GM12878 (cell line): ENCODE data around the gene LDLRAD3. TPM values are rescaled to one million over a fixed set of nuclear protein-coding genes. Genes with fewer than 3 reads are reported as not detected.

Source experiments
- ATAC-seq: fragments of 200-7000 bp; cut with Tn5 transposase; 3 replicates; pipeline ENCODE4 v1.9.1; 2020; ENCODE audit warnings: mild to moderate bottlenecking, moderate library complexity
- BruUV-seq: library from RNA; stranded (reverse); fragments of 400-500 nt; replicated peaks from 2 replicates; lab custom pipeline; 2021; lab: Mats Ljungman, UMichigan
- CTCF ChIA-PET: fragments of 300-600 bp; sonication (Branson Sonifier 250); formaldehyde crosslinking; extraction: SDS; loops from one replicate; lab custom pipeline; 2021; ENCODE audit warnings: inconsistent platforms; lab: Yijun Ruan, JAX
- POLR2A ChIA-PET: fragments of 350-600 bp; formaldehyde crosslinking; extraction: SDS; loops from one replicate; lab custom pipeline; 2021; ENCODE audit warnings: inconsistent platforms; lab: Charles Lee
- RAD21 ChIA-PET: fragments of 300-600 bp; sonication (Branson Sonifier 250); formaldehyde crosslinking; loops from one replicate; lab custom pipeline; 2023; ENCODE audit warnings: antibody characterized with exemption; ENCODE audit not compliant: unreplicated experiment; lab: Charles Lee
- SMC1A ChIA-PET: fragments of 300-600 bp; sonication (Branson Sonifier 250); formaldehyde crosslinking; loops from one replicate; lab custom pipeline; 2023; ENCODE audit not compliant: unreplicated experiment, uncharacterized antibody; lab: Charles Lee
- DNase-seq: peaks from one replicate; pipeline ENCODE4 v3.0.0-alpha.2; 2011; ENCODE audit warnings: low read depth, low spot score
- FAIRE-seq: peaks from 3 replicates; lab custom pipeline; 2011; peaks lifted over from hg19 to GRCh38; lab: Jason Lieb, UNC
- H2AFZ ChIP-seq: 2 replicates; pipeline ENCODE4 v1.6.0; 2011; ENCODE audit warnings: low read depth, low read length, control low read depth; ENCODE audit not compliant: control insufficient read depth
- H3K27ac ChIP-seq: 2 replicates; pipeline ENCODE4 v1.5.1; 2011; ENCODE audit warnings: control low read depth; ENCODE audit not compliant: control insufficient read depth, insufficient read depth
- H3K27me3 ChIP-seq, 2 experiments: replicated peaks in 1 of 2; 2 replicates each; pipeline versions ENCODE4 v1.6.0 to v1.6.1; 2011; ENCODE audit warnings: low read length in 1 of 2; ENCODE audit not compliant: control insufficient read depth in 2 of 2, insufficient read depth in 2 of 2
- H3K36me3 ChIP-seq, 2 experiments: 2 replicates each; pipeline ENCODE4 v1.5.1; 2011; ENCODE audit warnings: low read length in 1 of 2; ENCODE audit not compliant: control insufficient read depth in 2 of 2, insufficient read depth in 2 of 2
- H3K4me1 ChIP-seq: 2 replicates; pipeline ENCODE4 v1.6.1; 2011; ENCODE audit warnings: mild to moderate bottlenecking, low read length, moderate library complexity, mixed read lengths; ENCODE audit not compliant: control insufficient read depth, insufficient read depth
- H3K4me2 ChIP-seq: 2 replicates; pipeline ENCODE4 v1.6.0; 2011; ENCODE audit warnings: control low read depth; ENCODE audit not compliant: control insufficient read depth, insufficient read depth
- H3K4me3 ChIP-seq: fragments of 200-600 bp; sonication (generic); 2 replicates; pipeline ENCODE4 v1.5.1; 2016
- H3K79me2 ChIP-seq: 2 replicates; pipeline ENCODE4 v1.6.0; 2011; ENCODE audit warnings: low read length; ENCODE audit not compliant: control insufficient read depth, insufficient read depth
- H3K9ac ChIP-seq: 2 replicates; pipeline ENCODE4 v1.8.0; 2011; ENCODE audit warnings: low read length, control low read depth, mixed read lengths; ENCODE audit not compliant: control insufficient read depth, insufficient read depth
- H3K9me3 ChIP-seq: replicated peaks from 3 replicates; pipeline ENCODE4 v1.5.1; 2011; ENCODE audit warnings: mild to moderate bottlenecking, low read length; ENCODE audit not compliant: control insufficient read depth, insufficient read depth
- H4K20me1 ChIP-seq: 2 replicates; pipeline ENCODE4 v1.6.0; 2011; ENCODE audit not compliant: control insufficient read depth, insufficient read depth
- BHLHE40 ChIP-seq, 2 experiments: fragments of 450-650 bp in 1 of 2; IDR thresholded peaks; 2 replicates each; pipeline ENCODE4 v1.6.1; 2011 to 2017; ENCODE audit warnings: low read depth in 2 of 2, borderline replicate concordance in 1 of 2, improper control_type of control experiment in 1 of 2, low read length in 1 of 2, mild to moderate bottlenecking in 1 of 2
- CBFB ChIP-seq: IDR thresholded peaks from 2 replicates; pipeline ENCODE4 v1.6.1; 2016; ENCODE audit warnings: antibody characterized with exemption, low read depth
- HSF1 ChIP-seq: fragments of 150-350 bp; IDR thresholded peaks from 2 replicates; pipeline ENCODE4 v1.6.1; 2014; ENCODE audit warnings: mild to moderate bottlenecking, low read depth, low read length
- MEF2A ChIP-seq: IDR thresholded peaks from 2 replicates; pipeline ENCODE4 v1.6.1; 2011; ENCODE audit warnings: low read depth, mild to moderate bottlenecking, low read length, moderate library complexity; ENCODE audit not compliant: insufficient read depth
- PML ChIP-seq: IDR thresholded peaks from 2 replicates; pipeline ENCODE4 v1.6.1; 2012; ENCODE audit warnings: low read length, inconsistent platforms
- STAT3 ChIP-seq: IDR thresholded peaks from 2 replicates; pipeline ENCODE4 v1.6.1; 2011; ENCODE audit warnings: low read depth, low read length, improper control_type of control experiment
- ZBTB33 ChIP-seq: fragments of 450-650 bp; IDR thresholded peaks from 2 replicates; pipeline ENCODE4 v1.6.1; 2017; ENCODE audit warnings: mild to moderate bottlenecking
- ZNF217 ChIP-seq: fragments of 450-650 bp; IDR thresholded peaks from 2 replicates; pipeline ENCODE4 v1.6.1; 2017; ENCODE audit warnings: antibody characterized with exemption, mild to moderate bottlenecking
- ZNF687 ChIP-seq: fragments of 450-650 bp; IDR thresholded peaks from 2 replicates; pipeline ENCODE4 v1.6.1; 2017; ENCODE audit warnings: mild to moderate bottlenecking, moderate library complexity
- WGBS: methylation state at CpG from one replicate; pipeline ENCODE4 v1.1.6; 2016; ENCODE audit warnings: low lambda C conversion rate; ENCODE audit not compliant: insufficient replicate concordance, insufficient coverage; ENCODE audit errors: missing lambda C conversion rate; 5-methylcytosine and 5-hydroxymethylcytosine counted together
- in situ Hi-C: fragments of 300-500 bp; cut with MboI; formaldehyde crosslinking; loops from 9 replicates; pipeline ENCODE4 v1.14.3; 2018; ENCODE audit warnings: mixed read lengths
- intact Hi-C: fragments of 100-400 bp; cut with micrococcal nuclease; formaldehyde crosslinking; loops from one replicate; pipeline ENCODE4 v1.14.2; 2022; ENCODE audit not compliant: unreplicated experiment
- polyA plus RNA-seq, 11 experiments: library from polyadenylated mRNA; depleted of rRNA in 4 of 11; unstranded in 6 of 11; stranded (reverse) in 5 of 11; fragments of >200 nt; fragmentation: Nextera tagmentation in 4 of 11; fragmentation: Illumina TruSeq in 1 of 11; extraction: Ambion mirVana in 4 of 11; extraction: Trizol in 1 of 11; gene quantifications; 1 replicate in 1 of 11; 2 replicates in 10 of 11; pipeline versions ENCODE4 v1.2.1 to v1.2.3, GENCODE V29; 2011 to 2016; ENCODE audit warnings: inconsistent platforms in 2 of 11, missing spikeins in 2 of 11, low read depth in 1 of 11
- total RNA-seq, 4 experiments: library from RNA; depleted of rRNA in 3 of 4; stranded (reverse); fragments of >200 nt in 3 of 4; fragmentation: Illumina TruSeq in 1 of 4; extraction: Trizol in 1 of 4; gene quantifications; 2 replicates each; pipeline versions ENCODE4 v1.2.1 to v1.2.3, GENCODE V29; 2013 to 2021

Gene LDLRAD3
- total and polyA plus RNA-seq, 10 of the 15 experiments (the other 5 are each of a cell fraction or from before 2014, with no cell fraction given), result 2.5 to 17.2 (median 10.7) TPM

- in situ Hi-C loops, result no loop called here
- no peak for TF ChIP-seq MEF2A
- TF ChIP-seq PML, result no peak
- no peak for TF ChIP-seq BHLHE40 (IDR thresholded peaks at IDR 0.05; ENCODE audit: borderline replicate concordance in 1 of 2, low read depth in 2 of 2, low read length in 1 of 2)
- no peak overlapping the region for H3K4me3 ChIP-seq
- no peaks in the 10 kb centered on the region for H3K27me3 ChIP-seq
- intact Hi-C loops, result no loop called here
- H3K9me3 ChIP-seq, result no peaks in the 10 kb centered on the region
- 64% methylated on average over 15 of the region's 15 CpGs for WGBS
- ChIA-PET SMC1A (no interaction called here), POLR2A (no interaction called here), RAD21 (no interaction called here), CTCF (no interaction called here)
- no peak overlapping the region for H3K27ac ChIP-seq
- H2AFZ ChIP-seq, result no peak overlapping the region
- H3K36me3 ChIP-seq, result no peaks in the 10 kb centered on the region
- H3K4me1 ChIP-seq, result no peaks in the 10 kb centered on the region
- no peak for DNase-seq
- no peak overlapping the region for H3K4me2 ChIP-seq
- no peak for FAIRE-seq
- H4K20me1 ChIP-seq, result no peaks in the 10 kb centered on the region
- no peak overlapping the region for H3K9ac ChIP-seq
- H3K79me2 ChIP-seq, result no peaks in the 10 kb centered on the region
- no peak for ATAC-seq
- BruUV-seq, result no TSS peak
Observed at GRCh38 chr11:36227044-36227443, 283.2 kb downstream of the LDLRAD3 start.

- Histone ChIP-seq H3K9ac (no peak overlapping the region), H3K27ac (no peak overlapping the region), H3K36me3 (no peaks in the 10 kb centered on the region), H3K9me3 (no peaks in the 10 kb centered on the region), H3K4me3 (no peak overlapping the region), H2AFZ (no peak overlapping the region), H4K20me1 (no peaks in the 10 kb centered on the region), H3K4me2 (no peak overlapping the region), H3K79me2 (no peaks in the 10 kb centered on the region), H3K27me3 (no peaks in the 10 kb centered on the region), H3K4me1 (no peaks in the 10 kb centered on the region)
- ChIA-PET POLR2A (no interaction called here), RAD21 (no interaction called here), SMC1A (no interaction called here), CTCF (no interaction called here)
- BruUV-seq, result no TSS peak
- TF ChIP-seq STAT3 (no peak), ZNF687 (no peak), CBFB (no peak), HSF1 (no peak), ZBTB33 (no peak), ZNF217 (no peak)
- 50% methylated on average over 8 of the region's 8 CpGs for WGBS
- no peak for DNase-seq
- no peak for FAIRE-seq
- no peak for ATAC-seq
- intact Hi-C loops, result no loop called here
- in situ Hi-C loops, result no loop called here
Observed at GRCh38 chr11:36228689-36229088, 284.8 kb downstream of the LDLRAD3 start.
